Ishikawa (cell line): ENCODE results near the gene KCNQ5.

Experiments used
- CEBPB ChIP-seq: IDR thresholded peaks from 2 replicates; pipeline ENCODE4 v1.6.1; 2012
- CREB1 ChIP-seq: IDR thresholded peaks from 2 replicates; pipeline ENCODE4 v1.6.1; 2012; ENCODE audit warnings: low read depth
- EGR1 ChIP-seq: IDR thresholded peaks from 2 replicates; pipeline ENCODE4 v1.6.1; 2012
- EP300 ChIP-seq: IDR thresholded peaks from 2 replicates; pipeline ENCODE4 v1.6.1; 2012; ENCODE audit warnings: borderline replicate concordance
- FOXM1 ChIP-seq: IDR thresholded peaks from 2 replicates; pipeline ENCODE4 v1.6.1; 2012; ENCODE audit warnings: low read depth, borderline replicate concordance
- MAX ChIP-seq: IDR thresholded peaks from 2 replicates; pipeline ENCODE4 v1.6.1; 2012
- NFIC ChIP-seq: IDR thresholded peaks from 2 replicates; pipeline ENCODE4 v1.6.1; 2012
- RAD21 ChIP-seq: IDR thresholded peaks from 2 replicates; pipeline ENCODE4 v1.6.1; 2012; ENCODE audit warnings: low read depth
- REST ChIP-seq: IDR thresholded peaks from 2 replicates; pipeline ENCODE4 v1.6.1; 2012; ENCODE audit warnings: low read depth, mild to moderate bottlenecking
- TAF1 ChIP-seq: IDR thresholded peaks from 2 replicates; pipeline ENCODE4 v1.6.1; 2012; ENCODE audit warnings: low read depth, mild to moderate bottlenecking
- USF1 ChIP-seq: IDR thresholded peaks from 2 replicates; pipeline ENCODE4 v1.6.1; 2012
- YY1 ChIP-seq: IDR thresholded peaks from 2 replicates; pipeline ENCODE4 v1.6.1; 2012; ENCODE audit warnings: low read depth

GRCh38 chr6:72728706-72729343 is 107.0 kb downstream of the KCNQ5 start:
- TF ChIP-seq MAX (no peak), YY1 (no peak), TAF1 (no peak), CEBPB (no peak), REST (no peak), RAD21 (no peak), EGR1 (no peak), USF1 (no peak), EP300 (no peak), FOXM1 (no peak), NFIC (no peak), CREB1 (no peak)
